K562 (cell line): ENCODE measurements around the gene YBX3. TPM values are rescaled to one million over a fixed set of nuclear protein-coding genes. Genes with fewer than 3 reads are reported as not detected.

Experiments used
- BRD4 ChIP-seq: fragments of 200-600 bp; sonication (generic); IDR thresholded peaks from 2 replicates; pipeline ENCODE4 v1.6.1; 2017; ENCODE audit warnings: inconsistent platforms
- MTF1 ChIP-seq: fragments of 250-450 bp; sonication (Bioruptor Pico); IDR thresholded peaks from 2 replicates; pipeline ENCODE4 v1.9.0; 2021; ENCODE audit warnings: moderate library complexity, mild to moderate bottlenecking, inconsistent platforms, borderline replicate concordance
- PBX2 ChIP-seq, 2 experiments: IDR thresholded peaks in 1 of 2; conservative IDR thresholded peaks in 1 of 2; 2 replicates each; pipeline ENCODE4 v1.6.1; 2016; ENCODE audit warnings: low read depth in 2 of 2, mild to moderate bottlenecking in 1 of 2, missing compliant biosample characterization in 1 of 2, missing genetic modification characterization in 1 of 2, moderate library complexity in 1 of 2
- ZHX1 ChIP-seq: fragments of 150-350 bp; conservative IDR thresholded peaks from 2 replicates; pipeline ENCODE4 v1.6.1; 2014; ENCODE audit warnings: low read length
- ZNF354B ChIP-seq: fragments of 250-450 bp; sonication (Bioruptor Pico); IDR thresholded peaks from 2 replicates; pipeline ENCODE4 v1.4.0; 2020
- polyA plus RNA-seq, 8 experiments: library from polyadenylated mRNA; depleted of rRNA in 4 of 8; stranded (reverse) in 5 of 8; unstranded in 3 of 8; fragments of >200 nt; fragmentation: Nextera tagmentation in 2 of 8; fragmentation: Illumina TruSeq in 1 of 8; extraction: Ambion mirVana in 2 of 8; extraction: Trizol in 1 of 8; gene quantifications; 2 replicates each; pipeline versions ENCODE4 v1.2.1 to v1.2.3, GENCODE V29; 2011 to 2014; ENCODE audit warnings: inconsistent platforms in 1 of 8, missing spikeins in 1 of 8
- total RNA-seq, 7 experiments: library from RNA; depleted of rRNA in 6 of 7; stranded (reverse); fragments of >200 nt in 6 of 7; fragmentation: Illumina TruSeq in 2 of 7; extraction: Trizol in 2 of 7; gene quantifications; 2 replicates each; pipeline versions ENCODE4 v1.2.1 to v1.2.3, GENCODE V29; 2011 to 2021; ENCODE audit warnings: low replicate concordance in 1 of 7

The YBX3 gene
- total and polyA plus RNA-seq, 9 of the 15 experiments (the other 6 are each of a cell fraction or from before 2014, with no cell fraction given), result 47.0 to 239 (median 81.5) TPM

- TF ChIP-seq PBX2 (CRISPR knock-in tag; IDR thresholded peaks at IDR 0.05; ENCODE audit: low read depth) (no peak), PBX2 (tag; conservative IDR thresholded peaks at IDR 0.05; ENCODE audit: low read depth) (no peak), ZHX1 (no peak), MTF1 (CRISPR knock-in tag) (no peak), ZNF354B (CRISPR knock-in tag) (no peak), BRD4 (no peak)
These were observed 5.0 kb upstream of the YBX3 start (continued) for GRCh38 chr12:10728091-10728490.
